Neural progenitor cell (in vitro differentiated cells): ENCODE results near the gene ZNF304. TPM values are rescaled to one million over a fixed set of nuclear protein-coding genes. Genes with fewer than 3 reads are reported as not detected.

Experiments used
- DNase-seq: peaks from one replicate; pipeline ENCODE4 v3.0.0-alpha.2; 2016; ENCODE audit warnings: low spot score
- H2AFZ ChIP-seq: fragments of 200-600 bp; sonication (generic); replicated peaks from 2 replicates; pipeline ENCODE4 v1.6.1; 2016; ENCODE audit warnings: antibody characterized with exemption
- H3F3A ChIP-seq: fragments of 200-600 bp; sonication (generic); 2 replicates; pipeline ENCODE4 v1.6.1; 2016; ENCODE audit warnings: antibody characterized with exemption, low read depth
- H3K27ac ChIP-seq: fragments of 200-600 bp; sonication (generic); 2 replicates; pipeline ENCODE4 v1.5.1; 2016; ENCODE audit warnings: mild to moderate bottlenecking
- H3K27me3 ChIP-seq: fragments of 200-600 bp; sonication (generic); 2 replicates; pipeline ENCODE4 v1.6.1; 2016; ENCODE audit warnings: mild to moderate bottlenecking, moderate library complexity
- H3K36me3 ChIP-seq: fragments of 200-600 bp; sonication (generic); 2 replicates; pipeline ENCODE4 v1.5.1; 2016
- H3K4me1 ChIP-seq: fragments of 200-600 bp; sonication (generic); 2 replicates; pipeline ENCODE4 v1.6.1; 2016; ENCODE audit warnings: mixed run types
- H3K4me2 ChIP-seq: fragments of 200-600 bp; sonication (generic); 2 replicates; pipeline ENCODE4 v1.6.1; 2016
- H3K4me3 ChIP-seq: fragments of 200-600 bp; sonication (generic); 2 replicates; pipeline ENCODE4 v1.5.1; 2016
- H3K79me2 ChIP-seq: fragments of 200-600 bp; sonication (generic); 2 replicates; pipeline ENCODE4 v1.6.1; 2016; ENCODE audit warnings: low read depth
- H3K9ac ChIP-seq: fragments of 200-600 bp; sonication (generic); 2 replicates; pipeline ENCODE4 v1.6.1; 2016
- H3K9me3 ChIP-seq: fragments of 200-600 bp; sonication (generic); 2 replicates; pipeline ENCODE4 v1.5.1; 2016; ENCODE audit warnings: low read depth
- H4K20me1 ChIP-seq: fragments of 200-600 bp; sonication (generic); 2 replicates; pipeline ENCODE4 v1.6.1; 2016; ENCODE audit warnings: low read depth
- H3K27ac Mint-ChIP-seq: 3 replicates; pipeline ENCODE4 v1.8.0; 2021; ENCODE audit warnings: mixed read lengths
- H3K27me3 Mint-ChIP-seq: 2 replicates; pipeline ENCODE4 v1.8.0; 2022; ENCODE audit warnings: low read depth, mild to moderate bottlenecking, inconsistent platforms, moderate library complexity, mixed read lengths; ENCODE audit not compliant: insufficient read depth
- H3K36me3 Mint-ChIP-seq: 3 replicates; pipeline ENCODE4 v1.8.0; 2021; ENCODE audit warnings: mixed read lengths
- H3K4me1 Mint-ChIP-seq: 3 replicates; pipeline ENCODE4 v1.8.0; 2021; ENCODE audit warnings: mixed read lengths
- H3K4me3 Mint-ChIP-seq: 3 replicates; pipeline ENCODE4 v1.8.0; 2021; ENCODE audit warnings: mild to moderate bottlenecking, moderate library complexity, mixed read lengths
- H3K9me3 Mint-ChIP-seq: 3 replicates; pipeline ENCODE4 v1.8.0; 2020; ENCODE audit warnings: mixed read lengths
- EZH2 ChIP-seq: fragments of 200-600 bp; sonication (generic); IDR thresholded peaks from 2 replicates; pipeline ENCODE4 v1.6.1; 2017; ENCODE audit warnings: antibody characterized with exemption, mild to moderate bottlenecking, moderate library complexity
- EZH2phosphoT487 ChIP-seq: fragments of 200-600 bp; sonication (generic); IDR thresholded peaks from 2 replicates; pipeline ENCODE4 v1.6.1; 2017; ENCODE audit warnings: antibody characterized with exemption
- total RNA-seq: library from RNA; depleted of rRNA; stranded (reverse); fragments of >200 nt; gene quantifications from 2 replicates; pipeline ENCODE4 v1.2.3, GENCODE V29; 2015; ENCODE audit warnings: low replicate concordance
- TF ChIP-seq, protein P1 (sequence below): fragments of 200-600 bp; sonication (generic); IDR thresholded peaks from 2 replicates; pipeline ENCODE4 v1.5.1; 2017; ENCODE audit warnings: antibody characterized with exemption, mild to moderate bottlenecking

Gene ZNF304
- total RNA-seq, 1 donor from 2014 or later, result 15.5 TPM

DNA sequence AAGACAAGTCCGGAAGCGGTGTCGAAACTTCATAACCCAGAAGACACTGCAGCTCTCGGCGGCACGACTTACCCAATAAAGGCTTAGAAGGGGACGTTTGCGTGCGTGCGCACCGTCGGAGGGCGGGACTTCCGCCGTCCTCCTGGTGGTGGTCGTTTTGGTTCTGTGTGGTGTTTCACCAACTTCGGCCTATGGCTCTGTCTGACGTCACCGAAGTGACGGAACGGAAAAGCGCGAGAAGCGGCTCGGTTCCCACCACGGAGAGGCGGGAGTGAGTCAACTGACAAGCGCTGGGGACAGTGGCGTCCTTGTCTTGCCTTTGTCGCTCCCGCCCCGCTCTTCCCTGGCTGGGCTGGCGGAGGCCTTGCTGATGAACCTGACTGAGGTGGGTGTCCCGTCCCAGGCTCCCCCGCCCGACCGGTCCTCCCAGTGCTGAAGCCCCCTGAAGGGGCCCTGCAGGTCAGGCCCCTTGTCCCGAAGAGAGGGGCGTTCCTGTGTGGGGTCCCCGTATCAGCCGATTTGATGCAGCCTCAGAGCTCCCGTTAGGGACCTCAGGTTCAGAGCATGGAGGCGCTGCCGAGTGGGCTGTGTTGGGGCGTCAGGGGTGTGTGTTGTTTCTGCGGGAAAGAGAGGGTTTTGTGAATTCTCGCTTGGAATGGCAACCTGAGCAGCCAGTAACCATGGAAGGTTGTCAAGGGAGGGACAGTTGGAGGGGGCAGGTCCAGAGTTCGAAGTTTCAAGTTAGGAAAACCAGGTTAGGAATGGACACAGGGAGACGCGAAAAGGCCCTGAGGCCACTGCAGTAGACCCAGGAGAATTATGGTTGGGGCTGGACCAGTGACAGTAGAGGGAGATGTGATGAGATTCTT lies 38.9 kb downstream of the ZNF304 start, which contains the start of gene ZNF548:
TSS of gene ZNF548 (plus strand) at position 125 of the 869 bp plus-strand sequence. CDS start at position 371, 246 bp downstream.
- H3K4me3 Mint-ChIP-seq, result peak within 1 kb of the TSS; percentile 96
- Histone ChIP-seq H3K79me2 (peaks cover 40% of the 10 kb centered on the region), H3K27ac (peak within 1 kb of the TSS; percentile 96), H3K9me3 (no peaks in the 10 kb centered on the region), H3K4me1 (peaks cover 7% of the 10 kb centered on the region), H3K4me3 (peak within 1 kb of the TSS; percentile 74), H3K9ac (peak within 1 kb of the TSS; percentile 85), H4K20me1 (no peaks in the 10 kb centered on the region), H3K27me3 (peaks cover 11% of the 10 kb centered on the region), H3F3A (peaks cover 6% of the 10 kb centered on the region), H2AFZ (peak within 1 kb of the TSS; percentile 96), H3K36me3 (no peaks in the 10 kb centered on the region), H3K4me2 (peak within 1 kb of the TSS; percentile 96)
- H3K36me3 Mint-ChIP-seq, result peaks cover 18% of the 10 kb centered on the region
- peaks cover 7% of the 10 kb centered on the region for H3K9me3 Mint-ChIP-seq
- H3K27ac Mint-ChIP-seq, result peak within 1 kb of the TSS; percentile 93
- TF ChIP-seq EZH2phosphoT487, result no peak
- TF ChIP-seq, protein P1, sequence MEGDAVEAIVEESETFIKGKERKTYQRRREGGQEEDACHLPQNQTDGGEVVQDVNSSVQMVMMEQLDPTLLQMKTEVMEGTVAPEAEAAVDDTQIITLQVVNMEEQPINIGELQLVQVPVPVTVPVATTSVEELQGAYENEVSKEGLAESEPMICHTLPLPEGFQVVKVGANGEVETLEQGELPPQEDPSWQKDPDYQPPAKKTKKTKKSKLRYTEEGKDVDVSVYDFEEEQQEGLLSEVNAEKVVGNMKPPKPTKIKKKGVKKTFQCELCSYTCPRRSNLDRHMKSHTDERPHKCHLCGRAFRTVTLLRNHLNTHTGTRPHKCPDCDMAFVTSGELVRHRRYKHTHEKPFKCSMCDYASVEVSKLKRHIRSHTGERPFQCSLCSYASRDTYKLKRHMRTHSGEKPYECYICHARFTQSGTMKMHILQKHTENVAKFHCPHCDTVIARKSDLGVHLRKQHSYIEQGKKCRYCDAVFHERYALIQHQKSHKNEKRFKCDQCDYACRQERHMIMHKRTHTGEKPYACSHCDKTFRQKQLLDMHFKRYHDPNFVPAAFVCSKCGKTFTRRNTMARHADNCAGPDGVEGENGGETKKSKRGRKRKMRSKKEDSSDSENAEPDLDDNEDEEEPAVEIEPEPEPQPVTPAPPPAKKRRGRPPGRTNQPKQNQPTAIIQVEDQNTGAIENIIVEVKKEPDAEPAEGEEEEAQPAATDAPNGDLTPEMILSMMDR, result peak; percentile 34
- peaks cover 11% of the 10 kb centered on the region for H3K4me1 Mint-ChIP-seq
- H3K27me3 Mint-ChIP-seq, result no peaks in the 10 kb centered on the region
- DNase-seq, result peak; percentile 99

DNA sequence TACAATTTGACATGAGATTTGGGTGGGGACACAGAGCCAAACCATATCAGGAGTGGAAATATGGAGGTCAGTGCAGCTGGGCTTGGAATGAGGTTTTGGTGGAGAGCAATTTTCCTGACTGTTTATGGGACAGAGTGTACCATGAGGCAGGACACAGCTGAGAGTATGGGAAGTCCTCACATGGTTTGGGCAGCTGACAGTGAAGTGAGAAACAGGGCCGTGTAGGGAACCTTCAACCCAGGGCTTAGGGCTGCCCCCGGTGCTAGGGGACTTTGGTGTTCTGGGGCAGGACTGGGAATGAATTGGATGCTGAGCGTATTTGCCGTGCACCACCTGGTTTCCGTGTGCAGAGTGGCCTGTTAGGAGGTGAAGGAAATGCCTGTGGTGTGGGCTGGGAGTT lies 44.6 kb downstream of the ZNF304 start:
- Histone ChIP-seq H2AFZ (no peak overlapping the region), H3K9ac (no peak overlapping the region), H3K9me3 (no peaks in the 10 kb centered on the region), H3K4me2 (no peak overlapping the region), H3K27me3 (no peaks in the 10 kb centered on the region), H3K79me2 (peaks cover 34% of the 10 kb centered on the region), H3F3A (no peaks in the 10 kb centered on the region), H3K4me1 (peaks cover 6% of the 10 kb centered on the region), H3K4me3 (no peak overlapping the region), H4K20me1 (no peaks in the 10 kb centered on the region), H3K36me3 (no peaks in the 10 kb centered on the region), H3K27ac (no peak overlapping the region)
- DNase-seq, result no peak
- peaks cover 2% of the 10 kb centered on the region for H3K27me3 Mint-ChIP-seq
- TF ChIP-seq EZH2 (no peak), EZH2phosphoT487 (no peak)
- TF ChIP-seq, protein P1, result no peak
- H3K4me3 Mint-ChIP-seq, result no peak overlapping the region
- peaks cover 17% of the 10 kb centered on the region for H3K9me3 Mint-ChIP-seq
- H3K36me3 Mint-ChIP-seq, result peaks cover 62% of the 10 kb centered on the region
- H3K27ac Mint-ChIP-seq, result no peak overlapping the region
- peaks cover 5% of the 10 kb centered on the region for H3K4me1 Mint-ChIP-seq

DNA sequence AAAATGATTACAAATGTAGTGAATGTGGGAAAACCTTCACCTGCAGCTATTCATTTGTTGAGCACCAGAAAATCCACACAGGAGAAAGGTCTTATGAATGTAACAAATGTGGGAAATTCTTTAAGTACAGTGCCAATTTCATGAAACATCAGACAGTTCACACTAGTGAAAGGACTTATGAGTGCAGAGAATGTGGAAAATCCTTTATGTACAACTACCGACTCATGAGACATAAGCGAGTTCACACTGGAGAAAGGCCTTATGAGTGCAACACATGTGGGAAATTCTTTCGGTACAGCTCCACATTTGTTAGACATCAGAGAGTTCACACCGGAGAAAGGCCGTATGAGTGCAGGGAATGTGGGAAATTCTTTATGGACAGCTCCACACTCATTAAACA lies 47.8 kb downstream of the ZNF304 start:
- H3K4me1 Mint-ChIP-seq, result no peaks in the 10 kb centered on the region
- no peak overlapping the region for H3K4me3 ChIP-seq
- H3K27me3 Mint-ChIP-seq, result peaks cover 2% of the 10 kb centered on the region
- no peaks in the 10 kb centered on the region for H3K27me3 ChIP-seq
- no peak overlapping the region for H3K4me2 ChIP-seq
- no peak for DNase-seq
- H3K9me3 Mint-ChIP-seq, result peaks cover 22% of the 10 kb centered on the region
- no peak overlapping the region for H3K9ac ChIP-seq
- no peak overlapping the region for H2AFZ ChIP-seq
- no peak overlapping the region for H3K27ac ChIP-seq
- TF ChIP-seq, protein P1, result no peak
- TF ChIP-seq EZH2, result no peak
- TF ChIP-seq EZH2phosphoT487, result no peak
- peaks cover 7% of the 10 kb centered on the region for H3K79me2 ChIP-seq
- H3K36me3 Mint-ChIP-seq, result peaks cover 62% of the 10 kb centered on the region
- H3F3A ChIP-seq, result no peaks in the 10 kb centered on the region
- H3K27ac Mint-ChIP-seq, result no peak overlapping the region
- H4K20me1 ChIP-seq, result no peaks in the 10 kb centered on the region
- no peaks in the 10 kb centered on the region for H3K9me3 ChIP-seq
- H3K36me3 ChIP-seq, result no peaks in the 10 kb centered on the region
- no peaks in the 10 kb centered on the region for H3K4me1 ChIP-seq
- H3K4me3 Mint-ChIP-seq, result no peak overlapping the region
